Measurements from ENCODE around the gene RPS21.

- TF ChIP-seq, protein P1, sequence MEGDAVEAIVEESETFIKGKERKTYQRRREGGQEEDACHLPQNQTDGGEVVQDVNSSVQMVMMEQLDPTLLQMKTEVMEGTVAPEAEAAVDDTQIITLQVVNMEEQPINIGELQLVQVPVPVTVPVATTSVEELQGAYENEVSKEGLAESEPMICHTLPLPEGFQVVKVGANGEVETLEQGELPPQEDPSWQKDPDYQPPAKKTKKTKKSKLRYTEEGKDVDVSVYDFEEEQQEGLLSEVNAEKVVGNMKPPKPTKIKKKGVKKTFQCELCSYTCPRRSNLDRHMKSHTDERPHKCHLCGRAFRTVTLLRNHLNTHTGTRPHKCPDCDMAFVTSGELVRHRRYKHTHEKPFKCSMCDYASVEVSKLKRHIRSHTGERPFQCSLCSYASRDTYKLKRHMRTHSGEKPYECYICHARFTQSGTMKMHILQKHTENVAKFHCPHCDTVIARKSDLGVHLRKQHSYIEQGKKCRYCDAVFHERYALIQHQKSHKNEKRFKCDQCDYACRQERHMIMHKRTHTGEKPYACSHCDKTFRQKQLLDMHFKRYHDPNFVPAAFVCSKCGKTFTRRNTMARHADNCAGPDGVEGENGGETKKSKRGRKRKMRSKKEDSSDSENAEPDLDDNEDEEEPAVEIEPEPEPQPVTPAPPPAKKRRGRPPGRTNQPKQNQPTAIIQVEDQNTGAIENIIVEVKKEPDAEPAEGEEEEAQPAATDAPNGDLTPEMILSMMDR (IDR thresholded peaks at IDR 0.05 in 4 of 5, conservative IDR thresholded peaks at IDR 0.05 in 1 of 5) = no peak
- TF ChIP-seq POLR2A (IDR thresholded peaks at IDR 0.05) = no peak
Measured at GRCh38 chr20:62429455-62430310, 42.8 kb downstream of the RPS21 start.

All from gastrocnemius medialis (tissue), 4 donors.